SH-SY5Y (cell line): Measurements from ENCODE around the gene SLC16A6.

ENCODE experiments used
- GATA2 ChIP-seq: IDR thresholded peaks from 2 replicates; pipeline ENCODE4 v1.6.1; 2011; ENCODE audit warnings: mild to moderate bottlenecking, low read depth, low read length
- GATA3 ChIP-seq: IDR thresholded peaks from 2 replicates; pipeline ENCODE4 v1.6.1; 2011; ENCODE audit warnings: low read depth, mild to moderate bottlenecking, low read length, moderate library complexity

SLC16A6 gene

GRCh38 chr17:68290955-68291835 lies at the start of gene SLC16A6, which contains the start of gene ARSG:
Gene SLC16A6, minus strand, starts transcription at chr17:68291127. Its CDS starts 12,807 bp downstream, at chr17:68278320.
Gene ARSG, plus strand, starts transcription at chr17:68291495. Its CDS starts 15,999 bp downstream, at chr17:68307494.
- TF ChIP-seq GATA2 (no peak), GATA3 (no peak)

GRCh38 chr17:68334393-68334792 lies 43.5 kb upstream of the SLC16A6 start:
- TF ChIP-seq GATA3 (no peak), GATA2 (no peak)

- TF ChIP-seq GATA3, result no peak
- no peak for TF ChIP-seq GATA2
Measured at GRCh38 chr17:68329331-68329730, 38.4 kb upstream of the SLC16A6 start.

GRCh38 chr17:68328676-68329075 lies 37.7 kb upstream of the SLC16A6 start:
- TF ChIP-seq GATA3, result no peak
- TF ChIP-seq GATA2, result no peak

GRCh38 chr17:68327823-68328557 lies 37.1 kb upstream of the SLC16A6 start:
- TF ChIP-seq GATA3 (no peak), GATA2 (no peak)

- TF ChIP-seq GATA3, result no peak
- no peak for TF ChIP-seq GATA2
Measured at GRCh38 chr17:68326681-68327080, 35.8 kb upstream of the SLC16A6 start.

GRCh38 chr17:68325961-68326360 lies 35.0 kb upstream of the SLC16A6 start:
- TF ChIP-seq GATA3 (no peak), GATA2 (no peak)

GRCh38 chr17:68324654-68325336 lies 33.9 kb upstream of the SLC16A6 start:
- no peak for TF ChIP-seq GATA2
- no peak for TF ChIP-seq GATA3

- TF ChIP-seq GATA2 (no peak), GATA3 (no peak)
Measured at GRCh38 chr17:68324114-68324513, 33.2 kb upstream of the SLC16A6 start.

- no peak for TF ChIP-seq GATA3
Measured at GRCh38 chr17:68322630-68323029, 31.7 kb upstream of the SLC16A6 start.

GRCh38 chr17:68321556-68321954 lies 30.6 kb upstream of the SLC16A6 start:
- TF ChIP-seq GATA2, result no peak
- TF ChIP-seq GATA3, result no peak

GRCh38 chr17:68320943-68321555 lies 30.1 kb upstream of the SLC16A6 start:
- TF ChIP-seq GATA3 (no peak), GATA2 (no peak)

- TF ChIP-seq GATA3, result no peak
- no peak for TF ChIP-seq GATA2
Measured at GRCh38 chr17:68320311-68320865, 29.5 kb upstream of the SLC16A6 start.
